ENCODE measurements around the gene THOC2. TPM values are rescaled to one million over a fixed set of nuclear protein-coding genes. Genes with fewer than 3 reads are reported as not detected.
"Not testable (repeated sequence)": the region's sequence is repeated elsewhere in the genome, so short reads cannot be mapped to it uniquely, and the experiment has no call there.

The THOC2 gene
- total and polyA plus RNA-seq, 11 donors = 16.4 to 35.6 (median 24.1) TPM

- Histone ChIP-seq H3K9me3 (no peaks in the 10 kb centered on the region), H3K36me3 (no peaks in the 10 kb centered on the region), H3K4me3 (no peak overlapping the region), H3K27me3 (no peaks in the 10 kb centered on the region), H3K27ac (no peak overlapping the region), H3K4me1 (peaks cover 0 to 3% (median 0%) of the 10 kb centered on the region in 12 donors)
- TF ChIP-seq CTCF (IDR thresholded peaks at IDR 0.05) (no peak), POLR2A (IDR thresholded peaks at IDR 0.05) (no peak)
- intact Hi-C loops (cut with DNase I) = no loop called here
- DNase-seq = no peak
- no peak for ATAC-seq
- 50 to 69% (median 62%) methylated on average over 2 of the region's 2 CpGs for WGBS, 4 donors
Measured at GRCh38 chrX:123720486-123720885, 12.4 kb downstream of the THOC2 start.

GRCh38 chrX:123713841-123714240 lies 19.0 kb downstream of the THOC2 start:
- TF ChIP-seq CTCF (IDR thresholded peaks at IDR 0.05) = no peak
- no peak for TF ChIP-seq POLR2A (IDR thresholded peaks at IDR 0.05)
- Histone ChIP-seq H3K27me3 (no peaks in the 10 kb centered on the region), H3K4me3 (no peak overlapping the region), H3K9me3 (no peaks in the 10 kb centered on the region), H3K36me3 (no peaks in the 10 kb centered on the region), H3K4me1 (peaks cover 0 to 18% (median 0%) of the 10 kb centered on the region in 12 donors), H3K27ac (no peak overlapping the region)
- ATAC-seq = no peak
- intact Hi-C loops (cut with DNase I) = no loop called here
- no peak for DNase-seq

- 68 to 84% (median 73%) methylated on average over 4 of the region's 4 CpGs for WGBS, 4 donors
- Histone ChIP-seq H3K4me3 (no peak overlapping the region), H3K4me1 (peaks cover 0 to 18% (median 0%) of the 10 kb centered on the region in 12 donors), H3K27ac (no peak overlapping the region), H3K27me3 (no peaks in the 10 kb centered on the region), H3K36me3 (no peaks in the 10 kb centered on the region), H3K9me3 (no peaks in the 10 kb centered on the region)
- ATAC-seq = no peak
- no peak for DNase-seq
- intact Hi-C loops (cut with DNase I) = no loop called here
- TF ChIP-seq POLR2A (IDR thresholded peaks at IDR 0.05) (no peak), CTCF (IDR thresholded peaks at IDR 0.05) (no peak)
Measured at GRCh38 chrX:123713434-123713833, 19.4 kb downstream of the THOC2 start.

- H3K9me3 ChIP-seq; H3K27me3 ChIP-seq; H3K27ac ChIP-seq; ATAC-seq; intact Hi-C loops (cut with DNase I); DNase-seq; H3K4me3 ChIP-seq; H3K36me3 ChIP-seq: not testable (repeated sequence)
- peaks cover 0 to 18% (median 0%) of the 10 kb centered on the region in 12 donors for H3K4me1 ChIP-seq
- WGBS, 4 donors = 90 to 99% (median 97%) methylated on average over 5 of the region's 5 CpGs
Measured at GRCh38 chrX:123711201-123711600, 21.7 kb downstream of the THOC2 start.

- intact Hi-C loops (cut with DNase I) = no loop called here
- no peaks in the 10 kb centered on the region for H3K27me3 ChIP-seq
- TF ChIP-seq POLR2A (IDR thresholded peaks at IDR 0.05) = no peak
- TF ChIP-seq CTCF (IDR thresholded peaks at IDR 0.05) = no peak
- H3K27ac ChIP-seq = peak overlapping the region in 2 of 12 donors; percentile 43
- no peak for DNase-seq
- H3K9me3 ChIP-seq = no peaks in the 10 kb centered on the region
- no peak for ATAC-seq
- H3K4me3 ChIP-seq = no peak overlapping the region
- H3K4me1 ChIP-seq = peaks cover 0 to 9% (median 0%) of the 10 kb centered on the region in 12 donors
- peaks cover 0 to 10% (median 0%) of the 10 kb centered on the region in 9 donors for H3K36me3 ChIP-seq
- 66 to 81% (median 71%) methylated on average over 2 of the region's 2 CpGs for WGBS, 4 donors
Measured at GRCh38 chrX:123704781-123705180, 28.1 kb downstream of the THOC2 start.

All from heart left ventricle (tissue), 16 donors.